ENCODE results near the gene EPHB6. TPM values are rescaled to one million over a fixed set of nuclear protein-coding genes. Genes with fewer than 3 reads are reported as not detected.

Gene EPHB6
- total RNA-seq, 2 donors from 2014 or later = 33.2 to 36.9 TPM

- WGBS, 2 experiments (ENCODE audit: insufficient coverage in 1 of 2, insufficient read length in 1 of 2) = 91 to 100% methylated on average over 4 to 6 of the region's 7 CpGs
- Histone ChIP-seq H3K9ac (ENCODE audit: extremely low read depth, low read length, poor library complexity, severe bottlenecking) (no peak overlapping the region), H3K4me3 (ENCODE audit: low read length) (no peak overlapping the region), H3K9me3 (ENCODE audit: control insufficient read depth, low read length) (no peaks in the 10 kb centered on the region), H3K27ac (ENCODE audit: low read depth, low read length) (no peak overlapping the region), H3K27me3 (ENCODE audit: control insufficient read depth, insufficient read depth, low read length, poor library complexity, severe bottlenecking) (no peaks in the 10 kb centered on the region), H3K4me1 (ENCODE audit: control insufficient read depth, insufficient read depth, low read length) (no peaks in the 10 kb centered on the region), H3K36me3 (ENCODE audit: control insufficient read depth, insufficient read depth, low read length) (peaks cover 4% of the 10 kb centered on the region)
- Mint-ChIP-seq H3K36me3 (ENCODE audit: low read depth) (peaks cover 3% of the 10 kb centered on the region), H3K4me3 (peak overlapping the region; percentile 92), H3K27me3 (ENCODE audit: insufficient read depth) (peaks cover 19% of the 10 kb centered on the region), H3K27ac (no peak overlapping the region), H3K9me3 (no peaks in the 10 kb centered on the region), H3K4me1 (peaks cover 35% of the 10 kb centered on the region)
- no peak for TF ChIP-seq CTCF (conservative IDR thresholded peaks at IDR 0.05)
- no peak for DNase-seq
Observed at GRCh38 chr7:142856565-142857245, 1.8 kb downstream of the EPHB6 start.

DNA sequence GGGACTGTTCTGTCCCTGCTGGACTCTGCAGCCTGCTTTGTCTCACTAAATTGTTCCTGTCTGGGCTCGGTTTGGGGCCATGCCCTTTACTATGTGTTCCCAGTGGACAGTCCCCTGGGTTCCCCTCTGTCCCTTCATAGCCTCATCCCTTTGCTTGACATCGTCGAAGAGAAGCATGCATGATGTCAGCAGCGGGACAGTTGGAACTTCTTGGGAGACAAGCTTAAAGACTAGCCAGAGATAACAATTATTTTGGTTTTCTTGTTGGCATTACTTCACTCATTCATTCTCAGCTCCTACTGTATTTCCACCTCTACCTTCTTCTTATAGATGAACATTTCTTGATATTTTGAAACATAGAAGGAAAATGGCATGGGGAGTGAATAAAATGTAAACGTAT lies 2.7 kb downstream of the EPHB6 start:
- no peak for DNase-seq
- WGBS, 2 experiments (ENCODE audit: insufficient coverage in 1 of 2, insufficient read length in 1 of 2) = 90% methylated on average over 4 to 5 of the region's 5 CpGs
- peaks cover 40% of the 10 kb centered on the region for H3K4me1 Mint-ChIP-seq
- H3K27ac ChIP-seq (ENCODE audit: low read depth, low read length) = no peak overlapping the region
- H3K27me3 ChIP-seq (ENCODE audit: control insufficient read depth, insufficient read depth, low read length, poor library complexity, severe bottlenecking) = no peaks in the 10 kb centered on the region
- peaks cover 6% of the 10 kb centered on the region for H3K36me3 Mint-ChIP-seq (ENCODE audit: low read depth)
- no peak for TF ChIP-seq CTCF (conservative IDR thresholded peaks at IDR 0.05)
- H3K4me3 ChIP-seq (ENCODE audit: low read length) = no peak overlapping the region
- H3K9ac ChIP-seq (ENCODE audit: extremely low read depth, low read length, poor library complexity, severe bottlenecking) = no peak overlapping the region
- H3K9me3 ChIP-seq (ENCODE audit: control insufficient read depth, low read length) = no peaks in the 10 kb centered on the region
- peaks cover 13% of the 10 kb centered on the region for H3K36me3 ChIP-seq (ENCODE audit: control insufficient read depth, insufficient read depth, low read length)
- H3K27ac Mint-ChIP-seq = no peak overlapping the region
- H3K27me3 Mint-ChIP-seq (ENCODE audit: insufficient read depth) = peaks cover 19% of the 10 kb centered on the region
- no peaks in the 10 kb centered on the region for H3K4me1 ChIP-seq (ENCODE audit: control insufficient read depth, insufficient read depth, low read length)
- no peaks in the 10 kb centered on the region for H3K9me3 Mint-ChIP-seq
- no peak overlapping the region for H3K4me3 Mint-ChIP-seq

DNA sequence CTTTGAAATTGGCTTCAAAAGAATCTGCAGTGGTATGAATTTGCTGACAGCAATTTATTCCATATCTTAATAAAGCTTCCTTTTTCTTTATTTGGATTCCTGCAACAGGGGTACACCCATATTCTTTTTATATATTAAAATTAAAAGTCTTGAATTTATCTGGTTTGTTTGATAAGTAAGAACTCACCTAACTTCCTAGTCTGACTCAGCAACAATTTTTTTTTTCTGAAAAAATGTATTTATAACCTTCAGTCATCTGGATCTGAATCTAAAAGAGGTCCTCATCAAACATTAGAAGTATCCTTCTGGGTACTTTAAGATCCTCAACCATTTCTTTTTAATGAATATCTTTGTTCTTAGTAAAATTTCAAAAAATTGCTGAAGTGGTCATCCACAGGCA lies 4.5 kb downstream of the EPHB6 start:
- Mint-ChIP-seq H3K9me3 (no peaks in the 10 kb centered on the region), H3K27me3 (ENCODE audit: insufficient read depth) (peaks cover 19% of the 10 kb centered on the region), H3K4me3 (no peak overlapping the region), H3K27ac (no peak overlapping the region), H3K36me3 (ENCODE audit: low read depth) (peaks cover 18% of the 10 kb centered on the region), H3K4me1 (peaks cover 33% of the 10 kb centered on the region)
- no peaks in the 10 kb centered on the region for H3K27me3 ChIP-seq (ENCODE audit: control insufficient read depth, insufficient read depth, low read length, poor library complexity, severe bottlenecking)
- peaks cover 21% of the 10 kb centered on the region for H3K36me3 ChIP-seq (ENCODE audit: control insufficient read depth, insufficient read depth, low read length)
- H3K4me1 ChIP-seq (ENCODE audit: control insufficient read depth, insufficient read depth, low read length) = no peaks in the 10 kb centered on the region
- H3K9me3 ChIP-seq (ENCODE audit: control insufficient read depth, low read length) = no peaks in the 10 kb centered on the region
- no peak for DNase-seq
- no peak for TF ChIP-seq CTCF (conservative IDR thresholded peaks at IDR 0.05)
- no peak overlapping the region for H3K9ac ChIP-seq (ENCODE audit: extremely low read depth, low read length, poor library complexity, severe bottlenecking)
- H3K4me3 ChIP-seq (ENCODE audit: low read length) = no peak overlapping the region
- H3K27ac ChIP-seq (ENCODE audit: low read depth, low read length) = no peak overlapping the region

Data from endodermal cell (in vitro differentiated cells).